MCF 10A (cell line): Measurements from ENCODE around the gene RBM15B. TPM values are rescaled to one million over a fixed set of nuclear protein-coding genes. Genes with fewer than 3 reads are reported as not detected.

ENCODE experiments used
- BruUV-seq: library from RNA; stranded (reverse); fragments of 400-500 nt; replicated peaks from 2 replicates; lab custom pipeline; 2021; lab: Mats Ljungman, UMichigan
- CTCF ChIA-PET: fragments of 300-600 bp; sonication (Branson Sonifier 250); formaldehyde crosslinking; extraction: SDS; loops from one replicate; lab custom pipeline; 2021; ENCODE audit warnings: antibody characterized with exemption, inconsistent platforms; lab: Yijun Ruan, JAX
- POLR2A ChIA-PET: fragments of 300-600, 350-650 bp; sonication (Branson Sonifier 250); formaldehyde crosslinking; extraction: SDS; loops from one replicate; lab custom pipeline; 2020; ENCODE audit warnings: antibody characterized with exemption, inconsistent platforms; lab: Yijun Ruan, JAX
- DNase-seq: peaks from one replicate; pipeline ENCODE4 v3.0.0-alpha.2; 2018; ENCODE audit not compliant: unreplicated experiment
- H3K27ac Mint-ChIP-seq: one replicate; pipeline ENCODE4 v1.8.0; 2022; ENCODE audit warnings: mild to moderate bottlenecking, low read depth, mixed read lengths; ENCODE audit not compliant: unreplicated experiment
- H3K27me3 Mint-ChIP-seq: one replicate; pipeline ENCODE4 v1.8.0; 2022; ENCODE audit warnings: mixed read lengths; ENCODE audit not compliant: insufficient read depth, unreplicated experiment
- H3K36me3 Mint-ChIP-seq: one replicate; pipeline ENCODE4 v1.8.0; 2022; ENCODE audit warnings: mild to moderate bottlenecking, moderate library complexity, mixed read lengths; ENCODE audit not compliant: insufficient read depth, unreplicated experiment
- H3K4me1 Mint-ChIP-seq: one replicate; pipeline ENCODE4 v1.8.0; 2022; ENCODE audit warnings: mixed read lengths; ENCODE audit not compliant: insufficient read depth, unreplicated experiment
- H3K4me3 Mint-ChIP-seq: one replicate; pipeline ENCODE4 v1.8.0; 2022; ENCODE audit warnings: mild to moderate bottlenecking, moderate library complexity, mixed read lengths; ENCODE audit not compliant: unreplicated experiment
- H3K9me3 Mint-ChIP-seq: one replicate; pipeline ENCODE4 v1.8.0; 2022; ENCODE audit warnings: mixed read lengths; ENCODE audit not compliant: unreplicated experiment
- CTCF ChIP-seq: fragments of 200-600 bp; IDR thresholded peaks from one replicate; pipeline ENCODE4 v1.8.0; 2022; ENCODE audit warnings: antibody characterized with exemption, mild to moderate bottlenecking; ENCODE audit not compliant: unreplicated experiment
- intact Hi-C: fragments of 100-400 bp; cut with micrococcal nuclease; formaldehyde crosslinking; loops from 2 replicates; pipeline ENCODE4 v1.14.1; 2022
- total RNA-seq: library from RNA; stranded (reverse); gene quantifications from 2 replicates; pipeline ENCODE4 v1.2.3, GENCODE V29; 2022

RBM15B gene
- total RNA-seq, 1 experiment from 2014 or later: 33.6 TPM

GRCh38 chr3:51355891-51356578, 35.0 kb upstream of the RBM15B start:
- no peak overlapping the region for H3K27ac Mint-ChIP-seq
- DNase-seq: no peak
- H3K4me1 Mint-ChIP-seq: no peaks in the 10 kb centered on the region
- TF ChIP-seq CTCF: no peak
- ChIA-PET CTCF (interaction anchor here (1.1 to 1.6 kb wide), 3 partner anchors 87 to 384 kb away, joined by 3 to 10 read pairs (median 4); no protein-coding TSS in a partner anchor), POLR2A (interaction anchor here (1.7 kb wide), 1 partner anchor 29 kb away, joined by 4 read pairs; the partner anchor contains the start of gene MANF)
- intact Hi-C loops: no loop called here
- H3K9me3 Mint-ChIP-seq: no peaks in the 10 kb centered on the region
- H3K27me3 Mint-ChIP-seq: no peaks in the 10 kb centered on the region
- no peaks in the 10 kb centered on the region for H3K36me3 Mint-ChIP-seq
- H3K4me3 Mint-ChIP-seq: no peak overlapping the region
- no TSS peak for BruUV-seq

GRCh38 chr3:51357856-51358255, 33.2 kb upstream of the RBM15B start:
- H3K27ac Mint-ChIP-seq: no peak overlapping the region
- no peak for DNase-seq
- intact Hi-C loops: no loop called here
- TF ChIP-seq CTCF: no peak
- no peaks in the 10 kb centered on the region for H3K27me3 Mint-ChIP-seq
- no peaks in the 10 kb centered on the region for H3K4me1 Mint-ChIP-seq
- CTCF ChIA-PET: interaction anchor here (0.7 to 3.7 kb wide), 3 partner anchors 14 to 743 kb away, joined by 3 to 18 read pairs (median 5); no protein-coding TSS in a partner anchor
- no peaks in the 10 kb centered on the region for H3K9me3 Mint-ChIP-seq
- H3K36me3 Mint-ChIP-seq: no peaks in the 10 kb centered on the region
- POLR2A ChIA-PET: no interaction called here
- no peak overlapping the region for H3K4me3 Mint-ChIP-seq
- no TSS peak for BruUV-seq

DNA sequence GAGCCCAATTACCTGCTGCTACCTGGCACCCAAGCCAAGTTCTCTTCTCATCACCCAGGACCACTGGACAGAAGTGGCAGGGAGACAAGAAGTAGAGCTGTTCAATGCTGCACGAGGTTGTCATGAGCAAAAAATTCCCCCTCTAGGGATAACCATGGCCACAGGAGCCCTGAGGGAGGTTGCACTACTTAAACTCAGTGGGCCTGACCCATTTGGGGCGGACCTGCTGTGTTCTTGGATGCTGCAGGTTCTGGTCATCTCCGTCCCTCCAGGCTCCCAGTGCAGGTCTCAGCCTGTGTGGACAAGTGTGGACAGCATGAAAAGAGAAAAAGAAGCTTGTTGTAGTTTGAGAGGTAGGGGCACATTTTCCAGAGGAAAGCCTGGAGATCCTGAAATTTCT, 32.1 kb upstream of the RBM15B start:
- POLR2A ChIA-PET: interaction anchor here (0.6 kb wide), 1 partner anchor 78 kb away, joined by 3 read pairs; no protein-coding TSS in a partner anchor
- CTCF ChIA-PET: interaction anchor here (0.7 to 3.7 kb wide), 6 partner anchors 10 to 744 kb away, joined by 3 to 18 read pairs (median 4); no protein-coding TSS in a partner anchor
- no TSS peak for BruUV-seq
- Mint-ChIP-seq H3K4me3 (no peak overlapping the region), H3K9me3 (no peaks in the 10 kb centered on the region), H3K36me3 (no peaks in the 10 kb centered on the region), H3K4me1 (no peaks in the 10 kb centered on the region), H3K27ac (no peak overlapping the region), H3K27me3 (no peaks in the 10 kb centered on the region)
- TF ChIP-seq CTCF: no peak
- DNase-seq: no peak
- intact Hi-C loops: no loop called here

- no peak for DNase-seq
- Mint-ChIP-seq H3K9me3 (no peaks in the 10 kb centered on the region), H3K4me3 (no peak overlapping the region), H3K36me3 (no peaks in the 10 kb centered on the region), H3K27me3 (no peaks in the 10 kb centered on the region), H3K4me1 (no peaks in the 10 kb centered on the region), H3K27ac (no peak overlapping the region)
- no peak for TF ChIP-seq CTCF
- BruUV-seq: no TSS peak
- POLR2A ChIA-PET: no interaction called here
- intact Hi-C loops: no loop called here
- CTCF ChIA-PET: interaction anchor here (0.6 to 3.7 kb wide), 5 partner anchors 9 to 818 kb away, joined by 3 to 18 read pairs (median 4); no protein-coding TSS in a partner anchor
Observed at GRCh38 chr3:51360806-51361205, 30.3 kb upstream of the RBM15B start.
